Activated CD4-positive, alpha-beta T cell treated with anti-CD3 and anti-CD28 coated beads, Interleukin-2, amount 50 U/mL, for 4 hours (primary cell): ENCODE results near the gene MAU2.
"Not testable (repeated sequence)": the region's sequence is repeated elsewhere in the genome, so short reads cannot be mapped to it uniquely, and the experiment has no call there.

Experiments
- DNase-seq, 2 experiments: peaks; one replicate each; pipeline ENCODE4 v3.0.0-alpha.2; 2020

The MAU2 gene

DNA sequence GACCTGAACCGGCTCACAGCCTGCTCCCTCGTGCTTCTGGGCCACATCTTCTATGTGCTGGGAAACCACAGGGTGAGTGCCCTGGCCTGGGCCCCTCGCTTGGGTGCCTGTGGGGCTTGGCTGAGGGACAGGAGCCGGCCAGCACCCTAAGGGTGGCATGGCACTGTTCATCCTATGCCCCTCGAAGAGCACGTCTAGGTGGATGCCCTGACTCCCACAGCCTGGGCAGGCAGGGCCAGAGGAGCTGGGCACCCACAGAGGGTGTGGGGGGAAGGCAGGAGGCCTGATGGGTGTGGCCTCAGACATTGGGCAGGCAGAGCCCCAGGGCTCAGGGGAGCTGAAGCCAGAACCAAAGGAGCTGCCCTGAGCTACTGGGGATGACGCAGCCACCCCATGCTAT lies 28.7 kb downstream of the MAU2 start:
- DNase-seq: no peak

- DNase-seq: not testable (repeated sequence)
Observed at GRCh38 chr19:19350756-19351155, 30.1 kb downstream of the MAU2 start.

GRCh38 chr19:19352823-19353222 lies 32.2 kb downstream of the MAU2 start:
- DNase-seq: no peak

- no peak for DNase-seq
Observed at GRCh38 chr19:19354007-19354406, 33.4 kb downstream of the MAU2 start.

DNA sequence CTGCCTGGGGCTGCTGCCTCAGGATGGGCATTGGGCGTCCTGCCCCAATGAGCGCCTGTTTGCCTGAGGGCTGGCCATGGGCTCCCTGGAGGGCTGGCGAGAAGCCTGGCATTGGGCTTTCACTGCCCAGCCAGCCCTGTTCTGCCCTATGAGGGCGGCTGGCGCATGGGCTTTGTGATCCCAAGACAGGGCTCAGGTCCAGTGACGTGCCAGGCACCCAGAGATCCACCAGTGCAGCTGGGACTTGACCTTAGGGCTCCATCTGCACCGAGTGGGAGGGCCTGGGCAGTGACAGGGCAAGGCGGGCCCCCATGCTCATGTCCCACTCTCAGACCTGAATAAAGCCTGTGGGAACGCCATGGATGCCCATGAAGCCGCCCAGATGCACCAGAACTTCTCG lies 34.3 kb downstream of the MAU2 start:
- no peak for DNase-seq

- no peak for DNase-seq
Observed at GRCh38 chr19:19355606-19356139, 35.0 kb downstream of the MAU2 start.

- no peak for DNase-seq
Observed at GRCh38 chr19:19356500-19356899, 35.9 kb downstream of the MAU2 start.

DNA sequence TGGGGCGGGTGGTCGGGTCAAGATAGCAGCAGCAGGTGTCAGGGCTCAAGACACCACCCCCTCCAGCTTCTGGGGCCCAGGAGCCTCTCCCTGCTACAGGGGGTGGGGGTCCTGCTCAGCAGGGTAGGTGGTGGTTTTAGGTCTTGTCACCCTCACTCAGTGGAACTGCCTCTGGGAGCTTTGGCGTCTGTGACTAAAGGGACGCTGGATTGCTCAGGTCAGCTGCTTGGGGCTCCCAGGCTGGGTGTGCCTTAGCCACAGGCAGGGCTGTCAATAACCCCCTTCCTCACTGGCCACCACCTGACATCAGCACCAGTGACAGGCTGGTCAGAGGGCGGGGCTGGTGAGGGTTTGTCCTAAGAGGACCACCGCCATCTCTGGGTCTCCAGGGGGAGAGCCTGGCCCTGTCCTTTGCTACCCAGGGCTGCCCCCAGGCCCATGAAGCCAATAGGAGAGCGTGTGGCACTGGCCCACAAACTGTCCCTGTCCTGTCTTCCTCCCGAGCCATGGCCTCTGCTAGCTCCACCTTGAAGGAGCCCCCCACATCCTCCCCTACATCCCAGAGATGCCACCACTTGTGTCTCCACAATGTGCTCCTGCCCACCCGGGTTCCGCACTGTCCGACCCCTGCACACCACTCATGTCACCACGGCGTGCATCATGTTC lies 36.4 kb downstream of the MAU2 start:
- no peak for DNase-seq

DNA sequence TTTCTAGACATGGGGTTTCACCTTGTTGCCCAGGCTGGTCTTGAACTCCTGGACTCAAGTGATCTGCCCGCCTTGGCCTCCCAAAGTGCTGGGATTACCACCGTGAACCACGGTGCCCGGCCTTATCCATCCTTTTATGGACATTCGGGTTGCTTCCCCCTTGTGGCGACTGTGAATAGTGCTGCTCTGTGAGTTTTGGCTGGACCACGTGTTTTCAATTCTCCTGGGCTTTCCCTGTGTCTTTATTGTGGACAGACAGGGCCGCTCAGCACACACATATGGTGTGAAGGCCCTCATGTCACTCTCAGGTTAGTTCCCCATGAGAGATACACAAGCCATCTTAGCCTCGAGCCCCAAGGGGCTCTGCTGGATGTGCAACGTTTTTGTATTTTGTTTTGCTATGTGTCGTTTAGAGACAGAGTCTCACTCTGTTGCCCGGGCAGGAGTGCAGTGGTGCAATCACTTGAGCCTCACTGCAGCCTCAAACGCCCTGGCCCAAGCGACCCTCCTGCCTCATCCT lies 40.5 kb downstream of the MAU2 start:
- peak; percentile 60 to 66 for DNase-seq

- no peak for DNase-seq
Observed at GRCh38 chr19:19362075-19362474, 41.4 kb downstream of the MAU2 start.

GRCh38 chr19:19366434-19367396 lies 46.1 kb downstream of the MAU2 start:
- peak; percentile 60 to 62 for DNase-seq

GRCh38 chr19:19368087-19368486 lies 47.5 kb downstream of the MAU2 start:
- no peak for DNase-seq

- no peak for DNase-seq
Observed at GRCh38 chr19:19371059-19371458, 50.4 kb downstream of the MAU2 start.

- no peak for DNase-seq
Observed at GRCh38 chr19:19372656-19373416, 52.2 kb downstream of the MAU2 start.

DNA sequence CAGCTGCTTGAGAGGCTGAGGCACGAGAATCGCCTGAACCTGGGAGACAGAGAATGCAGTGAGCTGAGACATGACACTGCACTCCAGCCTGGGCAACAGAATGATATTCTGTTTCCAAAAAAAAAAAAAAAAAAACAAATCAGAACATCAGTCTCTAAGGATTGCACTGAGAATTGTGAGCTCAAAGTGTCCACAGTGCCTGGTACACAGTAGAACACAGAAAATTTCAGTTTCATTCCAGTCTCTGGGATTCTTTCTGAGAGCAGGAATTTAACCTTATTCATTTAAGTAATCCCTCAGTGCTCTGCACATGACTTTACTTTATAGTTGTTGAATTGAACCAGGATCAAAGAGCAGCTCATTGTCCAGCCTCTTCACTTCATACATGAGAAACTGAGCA lies 58.9 kb downstream of the MAU2 start:
- no peak for DNase-seq

GRCh38 chr19:19380316-19380715 lies 59.7 kb downstream of the MAU2 start:
- DNase-seq: not testable (repeated sequence)

DNA sequence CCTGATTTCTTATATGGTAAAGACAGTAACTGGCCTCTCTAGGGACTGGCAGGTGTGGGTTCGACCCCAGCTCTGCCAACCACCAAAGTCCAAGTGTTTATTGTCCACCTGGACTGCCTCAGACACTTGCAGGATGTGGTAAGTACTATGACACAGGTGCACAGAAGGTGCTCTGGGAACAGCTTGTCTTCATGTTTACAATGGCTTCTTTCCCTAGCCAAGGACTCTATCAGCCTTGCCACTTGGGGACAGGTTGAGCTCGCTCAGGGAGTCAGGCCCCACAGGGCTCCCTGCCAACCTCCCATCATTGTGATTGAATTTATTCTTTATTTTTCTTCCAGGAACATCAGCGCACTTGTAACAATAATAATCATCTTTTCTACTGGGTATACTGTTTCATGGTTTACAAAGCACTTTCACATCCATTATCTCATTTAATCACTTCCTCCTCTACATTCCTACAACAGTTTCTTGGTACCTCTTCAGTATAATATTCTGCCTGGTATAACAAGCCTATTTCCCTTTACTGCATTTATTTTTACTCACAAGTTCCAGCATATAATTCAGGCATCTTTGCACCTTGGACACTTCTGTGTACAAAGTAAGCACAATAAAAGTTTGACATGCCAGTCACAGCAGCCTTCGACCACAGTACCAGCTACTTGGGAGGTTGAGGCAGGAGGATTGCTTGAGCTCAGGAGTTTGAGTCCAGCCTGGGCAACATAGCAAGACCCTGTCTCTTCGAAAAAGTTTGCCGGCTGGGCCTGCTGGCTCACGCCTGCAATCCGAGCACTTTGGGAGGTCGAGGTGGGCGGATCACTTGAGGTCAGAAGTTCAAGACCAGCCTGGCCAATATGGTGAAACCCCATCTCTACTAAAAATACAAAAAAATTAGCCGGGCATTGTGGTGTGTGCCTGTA lies 60.6 kb downstream of the MAU2 start:
- no peak for DNase-seq

DNA sequence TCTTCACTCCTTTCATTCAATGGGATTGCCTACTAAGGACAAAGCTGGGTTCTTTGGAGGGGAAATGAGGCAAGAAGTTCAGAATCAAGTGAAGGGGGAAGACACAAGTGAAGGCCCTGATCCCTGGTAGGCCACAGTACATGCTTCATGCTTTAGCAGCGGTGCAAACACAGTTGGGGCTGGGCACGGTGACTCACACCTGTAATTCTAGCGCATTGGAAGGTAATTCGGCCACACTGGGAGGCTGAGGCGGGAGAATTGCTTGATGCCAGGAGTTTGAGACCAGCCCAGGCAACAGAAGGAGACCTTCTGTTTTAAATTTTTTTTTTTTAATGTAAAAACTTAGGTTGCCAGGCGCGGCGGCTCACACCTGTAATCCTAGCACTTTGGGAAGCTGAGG lies 61.5 kb downstream of the MAU2 start:
- DNase-seq: no peak

DNA sequence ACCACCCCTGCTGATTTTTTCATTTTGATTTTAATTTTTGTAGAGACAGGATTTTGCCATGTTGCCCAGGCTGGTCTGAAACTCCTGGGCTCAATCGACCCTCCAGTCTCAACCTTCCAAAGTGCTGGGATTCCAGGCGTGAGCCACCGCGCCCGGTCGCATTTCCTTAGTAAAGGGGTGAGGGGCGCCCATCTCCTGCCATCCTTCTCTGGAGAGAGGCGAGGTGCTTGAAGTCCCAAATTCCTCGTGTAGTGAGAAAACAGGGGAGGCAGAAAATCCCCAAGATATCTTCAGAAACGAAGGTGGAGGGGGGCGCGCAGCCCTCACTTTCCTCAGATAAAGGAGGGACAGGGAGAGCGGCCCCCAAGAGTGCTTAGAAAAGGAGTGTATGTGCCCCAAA lies 63.9 kb downstream of the MAU2 start:
- DNase-seq: no peak

- peak; percentile 99 for DNase-seq
Observed at GRCh38 chr19:19385131-19385895, 64.7 kb downstream of the MAU2 start.
